ENCODE measurements around the gene ITGAD.
"Not testable (repeated sequence)": the region's sequence is repeated elsewhere in the genome, so short reads cannot be mapped to it uniquely, and the experiment has no call there.

The ITGAD gene

GRCh38 chr16:31429796-31430195 lies 36.7 kb downstream of the ITGAD start:
- DNase-seq (ENCODE audit: low read depth in 2 of 2): no peak

GRCh38 chr16:31430380-31431052 lies 37.4 kb downstream of the ITGAD start:
- no peak for DNase-seq (ENCODE audit: low read depth in 2 of 2)

GRCh38 chr16:31435341-31436220 lies 42.4 kb downstream of the ITGAD start:
- no peak for DNase-seq (ENCODE audit: low read depth in 2 of 2)

GRCh38 chr16:31436221-31437045 lies 43.3 kb downstream of the ITGAD start:
- no peak for DNase-seq (ENCODE audit: low read depth in 2 of 2)

GRCh38 chr16:31438414-31438813 lies 45.3 kb downstream of the ITGAD start:
- no peak for DNase-seq (ENCODE audit: low read depth in 2 of 2)

GRCh38 chr16:31439023-31439422 lies 45.9 kb downstream of the ITGAD start:
- DNase-seq (ENCODE audit: low read depth in 2 of 2): not testable (repeated sequence)

GRCh38 chr16:31439519-31439918 lies 46.4 kb downstream of the ITGAD start:
- DNase-seq (ENCODE audit: low read depth in 2 of 2): no peak

- DNase-seq (ENCODE audit: low read depth in 2 of 2): no peak
Observed at GRCh38 chr16:31440516-31441184, 47.5 kb downstream of the ITGAD start.

- no peak for DNase-seq (ENCODE audit: low read depth in 2 of 2)
Observed at GRCh38 chr16:31441956-31442355, 48.8 kb downstream of the ITGAD start.

- not testable (repeated sequence) for DNase-seq (ENCODE audit: low read depth in 2 of 2)
Observed at GRCh38 chr16:31445931-31446330, 52.8 kb downstream of the ITGAD start.

- no peak for DNase-seq (ENCODE audit: low read depth in 2 of 2)
Observed at GRCh38 chr16:31451201-31451600, 58.1 kb downstream of the ITGAD start.

- no peak for DNase-seq (ENCODE audit: low read depth in 2 of 2)
Observed at GRCh38 chr16:31451681-31452351, 58.7 kb downstream of the ITGAD start.

- no peak for DNase-seq (ENCODE audit: low read depth in 2 of 2)
Observed at GRCh38 chr16:31452631-31453106, 59.5 kb downstream of the ITGAD start.

GRCh38 chr16:31453255-31454204 lies 60.4 kb downstream of the ITGAD start:
- DNase-seq (ENCODE audit: low read depth in 2 of 2): no peak

- no peak for DNase-seq (ENCODE audit: low read depth in 2 of 2)
Observed at GRCh38 chr16:31455601-31456314, 62.6 kb downstream of the ITGAD start.

GRCh38 chr16:31456988-31457360 lies 63.8 kb downstream of the ITGAD start:
- DNase-seq (ENCODE audit: low read depth in 2 of 2): no peak

- peak; percentile 35 to 47 for DNase-seq (ENCODE audit: low read depth in 2 of 2)
Observed at GRCh38 chr16:31458073-31458843, 65.1 kb downstream of the ITGAD start.
